CD14-positive monocyte (primary cell): ENCODE results near the gene CNDP2. TPM values are rescaled to one million over a fixed set of nuclear protein-coding genes. Genes with fewer than 3 reads are reported as not detected.

Experiments
- DNase-seq, 3 donors: peaks; one replicate each; pipeline ENCODE4 v3.0.0-alpha.2; 2011 to 2022
- H2AFZ ChIP-seq: 2 replicates; pipeline ENCODE4 v1.6.0; 2012; ENCODE audit warnings: mild to moderate bottlenecking, low read depth, low read length, inconsistent platforms; ENCODE audit not compliant: insufficient read depth, poor library complexity, severe bottlenecking
- H3K27ac ChIP-seq, 2 donors: 1 replicate in 1 of 2; 2 replicates in 1 of 2; pipeline ENCODE4 v1.5.1; 2012 to 2013; ENCODE audit warnings: low read length in 2 of 2, control low read depth in 1 of 2, inconsistent platforms in 1 of 2, low read depth in 1 of 2, mild to moderate bottlenecking in 1 of 2
- H3K27me3 ChIP-seq, 2 donors: one replicate each; pipeline versions ENCODE4 v1.6.0 to v1.6.1; 2011 to 2013; ENCODE audit warnings: low read length in 2 of 2; ENCODE audit not compliant: control insufficient read depth in 2 of 2, insufficient read depth in 2 of 2
- H3K36me3 ChIP-seq, 2 donors: replicated peaks in 1 of 2; 1 replicate in 1 of 2; 2 replicates in 1 of 2; pipeline versions ENCODE4 v1.5.1 to v1.6.1; 2012 to 2013; ENCODE audit warnings: low read length in 2 of 2, control low read depth in 1 of 2, inconsistent platforms in 1 of 2, mild to moderate bottlenecking in 1 of 2; ENCODE audit not compliant: insufficient read depth in 2 of 2, control insufficient read depth in 1 of 2
- H3K4me1 ChIP-seq, 2 donors: 1 replicate in 1 of 2; 2 replicates in 1 of 2; pipeline versions ENCODE4 v1.5.1 to v1.6.1; 2012 to 2013; ENCODE audit warnings: low read length in 2 of 2, control low read depth in 1 of 2, inconsistent platforms in 1 of 2, mild to moderate bottlenecking in 1 of 2, moderate library complexity in 1 of 2; ENCODE audit not compliant: insufficient read depth in 2 of 2, control insufficient read depth in 1 of 2
- H3K4me2 ChIP-seq: replicated peaks from 2 replicates; pipeline ENCODE3; 2012; ENCODE audit warnings: low read length, moderate library complexity, mild to moderate bottlenecking; ENCODE audit not compliant: poor library complexity, severe bottlenecking; ENCODE audit errors: extremely low read depth
- H3K4me3 ChIP-seq, 3 experiments: fragments of 200-600 bp in 1 of 3; sonication (generic) in 1 of 3; replicated peaks in 1 of 3; 1 replicate in 2 of 3; 2 replicates in 1 of 3; pipeline ENCODE4 v1.5.1; 2011 to 2013; ENCODE audit warnings: low read length in 3 of 3, mild to moderate bottlenecking in 3 of 3, control low read depth in 2 of 3, low read depth in 2 of 3, inconsistent platforms in 1 of 3, moderate library complexity in 1 of 3
- H3K79me2 ChIP-seq: 2 replicates; pipeline ENCODE4 v1.6.0; 2012; ENCODE audit warnings: mild to moderate bottlenecking, control low read depth, inconsistent platforms, low read length, moderate library complexity; ENCODE audit not compliant: insufficient read depth
- H3K9ac ChIP-seq: 2 replicates; pipeline ENCODE4 v1.6.0; 2017; ENCODE audit warnings: low read length, mild to moderate bottlenecking; ENCODE audit not compliant: insufficient read depth, poor library complexity, severe bottlenecking
- H3K9me3 ChIP-seq, 2 donors: replicated peaks in 1 of 2; 1 replicate in 1 of 2; 2 replicates in 1 of 2; pipeline versions ENCODE4 v1.5.1 to v1.6.1; 2012 to 2013; ENCODE audit warnings: low read length in 2 of 2, control low read depth in 1 of 2; ENCODE audit not compliant: control insufficient read depth in 1 of 2, insufficient read depth in 1 of 2
- H4K20me1 ChIP-seq: 2 replicates; pipeline ENCODE4 v1.6.0; 2012; ENCODE audit warnings: mild to moderate bottlenecking, low read length, control low read depth, moderate library complexity; ENCODE audit not compliant: insufficient read depth
- H3K27ac Mint-ChIP-seq, 7 donors: one replicate each; pipeline ENCODE4 v1.8.0; 2020; ENCODE audit warnings: mild to moderate bottlenecking in 7 of 7, mixed read lengths in 7 of 7, moderate library complexity in 6 of 7, inconsistent platforms in 2 of 7
- H3K27me3 Mint-ChIP-seq, 3 donors: one replicate each; pipeline ENCODE4 v1.8.0; 2021 to 2022; ENCODE audit warnings: low read depth in 3 of 3, mild to moderate bottlenecking in 3 of 3, mixed read lengths in 3 of 3, moderate library complexity in 3 of 3, inconsistent platforms in 1 of 3
- H3K36me3 Mint-ChIP-seq, 2 donors: one replicate each; pipeline ENCODE4 v1.8.0; 2020; ENCODE audit warnings: mixed read lengths in 2 of 2, inconsistent platforms in 1 of 2, mild to moderate bottlenecking in 1 of 2
- H3K4me1 Mint-ChIP-seq: one replicate; pipeline ENCODE4 v1.8.0; 2020; ENCODE audit warnings: mild to moderate bottlenecking, mixed read lengths
- H3K4me3 Mint-ChIP-seq, 2 donors: one replicate each; pipeline ENCODE4 v1.8.0; 2020; ENCODE audit warnings: mild to moderate bottlenecking in 2 of 2, mixed read lengths in 2 of 2, moderate library complexity in 1 of 2
- H3K9me3 Mint-ChIP-seq, 7 donors: one replicate each; pipeline ENCODE4 v1.8.0; 2020 to 2022; ENCODE audit warnings: mixed read lengths in 7 of 7, mild to moderate bottlenecking in 6 of 7, moderate library complexity in 6 of 7, inconsistent platforms in 2 of 7
- CTCF ChIP-seq: fragments of 200-600 bp; IDR thresholded peaks from one replicate; pipeline ENCODE4 v1.8.0; 2022; ENCODE audit warnings: antibody characterized with exemption, mild to moderate bottlenecking
- WGBS: methylation state at CpG from one replicate; pipeline ENCODE4 v1.1.5; 2013; ENCODE audit warnings: missing lambda C conversion rate; ENCODE audit not compliant: insufficient coverage; 5-methylcytosine and 5-hydroxymethylcytosine counted together
- intact Hi-C, 2 donors: fragments of 100-400 bp; cut with micrococcal nuclease; formaldehyde crosslinking; loops; one replicate each; pipeline versions ENCODE4 v1.15.0 to v1.15.1; 2023
- polyA plus RNA-seq, 3 donors: library from polyadenylated mRNA; depleted of rRNA in 1 of 3; unstranded in 2 of 3; stranded (reverse) in 1 of 3; fragments of 300-500 nt in 2 of 3; fragments of >200 nt in 1 of 3; fragmentation: Illumina TruSeq in 2 of 3; gene quantifications; 1 replicate in 2 of 3; 2 replicates in 1 of 3; pipeline ENCODE4 v1.2.3, GENCODE V29; 2012 to 2021

CNDP2 gene
- polyA plus RNA-seq, 3 donors = 103 to 186 (median 122) TPM

GRCh38 chr18:74547860-74548259 is 51.7 kb downstream of the CNDP2 start:
- H3K4me1 Mint-ChIP-seq = peaks cover 3% of the 10 kb centered on the region
- H3K36me3 Mint-ChIP-seq = no peaks in the 10 kb centered on the region
- Histone ChIP-seq H3K9me3 (peaks cover 8 to 10% of the 10 kb centered on the region in 2 donors), H3K4me3 (no peak overlapping the region), H3K36me3 (no peaks in the 10 kb centered on the region), H2AFZ (no peak overlapping the region), H3K27me3 (no peaks in the 10 kb centered on the region), H3K4me2 (no peak overlapping the region), H3K4me1 (no peaks in the 10 kb centered on the region), H3K79me2 (no peaks in the 10 kb centered on the region), H4K20me1 (no peaks in the 10 kb centered on the region), H3K9ac (no peak overlapping the region), H3K27ac (no peak overlapping the region)
- H3K4me3 Mint-ChIP-seq = no peak overlapping the region
- H3K9me3 Mint-ChIP-seq = peaks cover 0 to 17% (median 9%) of the 10 kb centered on the region in 7 donors
- no peak for TF ChIP-seq CTCF
- 96% methylated on average over 3 of the region's 7 CpGs for WGBS
- intact Hi-C loops = no loop called here
- no peak for DNase-seq
- no peak overlapping the region for H3K27ac Mint-ChIP-seq
- peaks cover 1 to 6% (median 2%) of the 10 kb centered on the region in 3 donors for H3K27me3 Mint-ChIP-seq

GRCh38 chr18:74549591-74550104 is 53.5 kb downstream of the CNDP2 start:
- Histone ChIP-seq H3K36me3 (no peaks in the 10 kb centered on the region), H3K4me2 (no peak overlapping the region), H3K9me3 (peaks cover 8 to 10% of the 10 kb centered on the region in 2 donors), H3K4me1 (no peaks in the 10 kb centered on the region), H3K79me2 (no peaks in the 10 kb centered on the region), H2AFZ (no peak overlapping the region), H3K27me3 (no peaks in the 10 kb centered on the region), H3K9ac (no peak overlapping the region), H3K4me3 (no peak overlapping the region), H4K20me1 (no peaks in the 10 kb centered on the region), H3K27ac (no peak overlapping the region)
- Mint-ChIP-seq H3K27me3 (peaks cover 2 to 12% (median 5%) of the 10 kb centered on the region in 3 donors), H3K27ac (no peak overlapping the region), H3K36me3 (no peaks in the 10 kb centered on the region), H3K4me1 (peaks cover 3% of the 10 kb centered on the region), H3K9me3 (peaks cover 0 to 17% (median 9%) of the 10 kb centered on the region in 7 donors), H3K4me3 (no peak overlapping the region)
- intact Hi-C loops = loop anchor here (2.0 to 5.0 kb wide), 2 partner anchors 197 to 352 kb away; no protein-coding TSS in a partner anchor
- TF ChIP-seq CTCF = no peak
- no peak for DNase-seq
- no CpG with 5 or more reads among the region's 1 CpG for WGBS
